ENCODE measurements around the gene MGAT4B. TPM values are rescaled to one million over a fixed set of nuclear protein-coding genes. Genes with fewer than 3 reads are reported as not detected.

The MGAT4B gene
- polyA plus RNA-seq, 3 donors = 12.4 to 151 (median 14.3) TPM

DNA sequence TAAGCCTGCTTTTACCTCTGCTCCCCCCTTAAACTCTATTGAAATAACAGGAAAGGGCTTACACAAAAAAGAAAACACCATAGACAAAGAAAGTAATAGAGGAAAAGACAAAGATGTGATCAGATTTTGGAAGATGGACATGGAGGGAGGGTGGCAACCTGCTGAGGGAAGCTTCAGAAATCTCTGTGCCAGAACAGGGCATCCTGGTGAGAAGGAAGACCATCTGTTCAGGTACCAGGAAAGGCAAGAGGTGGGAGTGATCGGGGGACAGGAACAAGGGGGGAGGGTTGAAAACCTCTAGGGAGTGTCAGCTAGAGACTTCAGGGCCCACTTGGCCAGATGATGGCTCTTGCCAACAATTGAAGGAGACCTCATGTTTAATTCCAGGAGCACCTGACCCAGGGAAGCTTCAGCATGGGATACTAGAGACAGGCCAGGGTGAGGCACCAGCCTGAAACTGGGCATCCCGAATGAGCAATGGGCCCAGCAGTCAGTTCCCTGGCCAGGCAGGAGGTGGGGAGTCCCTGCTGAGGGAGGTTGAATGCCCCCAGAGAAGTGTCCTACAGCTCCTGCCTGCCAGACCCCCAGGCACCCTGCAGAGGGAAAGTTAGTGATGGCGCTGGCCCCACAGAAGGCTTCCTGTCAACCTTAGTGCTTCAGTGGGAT, 22.2 kb upstream of the MGAT4B start:
- Histone ChIP-seq H3K4me2 (replicated peaks; ENCODE audit: extremely low read depth, low read length, poor library complexity, severe bottlenecking) (no peak overlapping the region), H3K79me2 (ENCODE audit: insufficient read depth, low read length) (peaks cover 48% of the 10 kb centered on the region), H3K27ac (ENCODE audit: low read depth in 1 of 2, low read length in 2 of 2) (peak overlapping the region in 1 of 2 donors; percentile 48), H4K20me1 (ENCODE audit: insufficient read depth, low read length) (peaks cover 100% of the 10 kb centered on the region), H3K4me3 (replicated peaks in 1 of 3; ENCODE audit: low read depth in 2 of 3, low read length in 3 of 3) (no peak overlapping the region), H3K9ac (ENCODE audit: insufficient read depth, low read length, poor library complexity, severe bottlenecking) (no peak overlapping the region), H3K9me3 (replicated peaks in 1 of 2; ENCODE audit: control insufficient read depth in 1 of 2, insufficient read depth in 1 of 2, low read length in 2 of 2) (no peaks in the 10 kb centered on the region), H2AFZ (ENCODE audit: insufficient read depth, low read depth, low read length, poor library complexity, severe bottlenecking) (no peak overlapping the region), H3K36me3 (replicated peaks in 1 of 2; ENCODE audit: control insufficient read depth in 1 of 2, insufficient read depth in 2 of 2, low read length in 2 of 2) (peaks cover 93 to 97% of the 10 kb centered on the region in 2 donors), H3K4me1 (ENCODE audit: control insufficient read depth in 1 of 2, insufficient read depth in 2 of 2, low read length in 2 of 2) (peaks cover 16 to 25% of the 10 kb centered on the region in 2 donors), H3K27me3 (ENCODE audit: control insufficient read depth in 2 of 2, insufficient read depth in 2 of 2, low read length in 2 of 2) (no peaks in the 10 kb centered on the region)
- Mint-ChIP-seq H3K36me3 (peaks cover 95 to 99% of the 10 kb centered on the region in 2 donors), H3K27me3 (ENCODE audit: low read depth in 3 of 3) (no peaks in the 10 kb centered on the region), H3K9me3 (peaks cover 0 to 2% (median 0%) of the 10 kb centered on the region in 7 donors), H3K4me3 (no peak overlapping the region), H3K4me1 (peaks cover 33% of the 10 kb centered on the region), H3K27ac (peak overlapping the region in 6 of 7 donors; percentile 26 to 86 (median 44))
- intact Hi-C loops (cut with micrococcal nuclease) = loop anchor here in 1 of 2 donors (10.0 kb wide), 2 partner anchors 146 to 204 kb away; partner anchors contain the start of gene HNRNPH1
- TF ChIP-seq, protein P1, sequence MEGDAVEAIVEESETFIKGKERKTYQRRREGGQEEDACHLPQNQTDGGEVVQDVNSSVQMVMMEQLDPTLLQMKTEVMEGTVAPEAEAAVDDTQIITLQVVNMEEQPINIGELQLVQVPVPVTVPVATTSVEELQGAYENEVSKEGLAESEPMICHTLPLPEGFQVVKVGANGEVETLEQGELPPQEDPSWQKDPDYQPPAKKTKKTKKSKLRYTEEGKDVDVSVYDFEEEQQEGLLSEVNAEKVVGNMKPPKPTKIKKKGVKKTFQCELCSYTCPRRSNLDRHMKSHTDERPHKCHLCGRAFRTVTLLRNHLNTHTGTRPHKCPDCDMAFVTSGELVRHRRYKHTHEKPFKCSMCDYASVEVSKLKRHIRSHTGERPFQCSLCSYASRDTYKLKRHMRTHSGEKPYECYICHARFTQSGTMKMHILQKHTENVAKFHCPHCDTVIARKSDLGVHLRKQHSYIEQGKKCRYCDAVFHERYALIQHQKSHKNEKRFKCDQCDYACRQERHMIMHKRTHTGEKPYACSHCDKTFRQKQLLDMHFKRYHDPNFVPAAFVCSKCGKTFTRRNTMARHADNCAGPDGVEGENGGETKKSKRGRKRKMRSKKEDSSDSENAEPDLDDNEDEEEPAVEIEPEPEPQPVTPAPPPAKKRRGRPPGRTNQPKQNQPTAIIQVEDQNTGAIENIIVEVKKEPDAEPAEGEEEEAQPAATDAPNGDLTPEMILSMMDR (IDR thresholded peaks at IDR 0.05) = no peak
- WGBS (ENCODE audit: insufficient coverage) = 100% methylated on average over 1 of the region's 3 CpGs
- DNase-seq = no peak

DNA sequence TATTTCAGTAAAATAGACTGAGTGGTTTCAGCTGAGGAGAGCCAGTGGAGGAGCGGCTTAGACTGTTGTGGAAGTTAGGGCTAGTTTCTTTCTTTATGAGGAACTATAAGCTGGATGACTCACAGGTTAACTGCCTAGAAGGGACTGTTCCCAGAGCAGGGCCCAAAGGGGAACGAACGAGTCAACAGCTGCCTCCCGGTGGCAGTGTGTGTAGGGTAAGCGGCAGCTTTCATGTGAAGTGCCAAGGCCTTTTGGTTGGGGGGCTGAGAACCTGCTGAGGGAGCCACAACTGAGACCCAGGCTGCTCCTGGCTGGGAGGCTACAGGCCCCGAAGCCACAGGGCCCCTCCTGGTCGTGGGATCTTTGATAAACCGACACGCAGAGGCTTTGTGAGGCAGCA, 21.0 kb upstream of the MGAT4B start:
- H3K36me3 Mint-ChIP-seq = peaks cover 93 to 99% of the 10 kb centered on the region in 2 donors
- Histone ChIP-seq H2AFZ (ENCODE audit: insufficient read depth, low read depth, low read length, poor library complexity, severe bottlenecking) (no peak overlapping the region), H3K36me3 (replicated peaks in 1 of 2; ENCODE audit: control insufficient read depth in 1 of 2, insufficient read depth in 2 of 2, low read length in 2 of 2) (peaks cover 92 to 97% of the 10 kb centered on the region in 2 donors), H4K20me1 (ENCODE audit: insufficient read depth, low read length) (peaks cover 100% of the 10 kb centered on the region), H3K27me3 (ENCODE audit: control insufficient read depth in 2 of 2, insufficient read depth in 2 of 2, low read length in 2 of 2) (no peaks in the 10 kb centered on the region), H3K9ac (ENCODE audit: insufficient read depth, low read length, poor library complexity, severe bottlenecking) (no peak overlapping the region), H3K9me3 (replicated peaks in 1 of 2; ENCODE audit: control insufficient read depth in 1 of 2, insufficient read depth in 1 of 2, low read length in 2 of 2) (no peaks in the 10 kb centered on the region), H3K27ac (ENCODE audit: low read depth in 1 of 2, low read length in 2 of 2) (peak overlapping the region; percentile 73 to 76), H3K4me1 (ENCODE audit: control insufficient read depth in 1 of 2, insufficient read depth in 2 of 2, low read length in 2 of 2) (peaks cover 20 to 34% of the 10 kb centered on the region in 2 donors), H3K79me2 (ENCODE audit: insufficient read depth, low read length) (peaks cover 51% of the 10 kb centered on the region), H3K4me3 (replicated peaks in 1 of 3; ENCODE audit: low read depth in 2 of 3, low read length in 3 of 3) (peak overlapping the region in 1 of 3 experiments; percentile 51), H3K4me2 (replicated peaks; ENCODE audit: extremely low read depth, low read length, poor library complexity, severe bottlenecking) (peak overlapping the region; percentile 55)
- intact Hi-C loops (cut with micrococcal nuclease) = loop anchor here in 1 of 2 donors (10.0 kb wide), 2 partner anchors 147 to 203 kb away; partner anchors contain the start of gene HNRNPH1
- TF ChIP-seq, protein P1 (IDR thresholded peaks at IDR 0.05) = peak; percentile 14
- H3K4me1 Mint-ChIP-seq = peaks cover 41% of the 10 kb centered on the region
- peaks cover 0 to 2% (median 0%) of the 10 kb centered on the region in 7 donors for H3K9me3 Mint-ChIP-seq
- peak overlapping the region; percentile 86 to 94 (median 92) for H3K27ac Mint-ChIP-seq
- peak overlapping the region; percentile 43 to 53 for H3K4me3 Mint-ChIP-seq
- peak; percentile 84 to 92 (median 90) for DNase-seq
- H3K27me3 Mint-ChIP-seq (ENCODE audit: low read depth in 3 of 3) = peaks cover 0 to 1% (median 0%) of the 10 kb centered on the region in 3 donors
- 0% methylated on average over 6 of the region's 9 CpGs for WGBS (ENCODE audit: insufficient coverage)
